H1 (cell line): Measurements from ENCODE around the gene PRELID2. TPM values are rescaled to one million over a fixed set of nuclear protein-coding genes. Genes with fewer than 3 reads are reported as not detected.
"Not testable (repeated sequence)": the region's sequence is repeated elsewhere in the genome, so short reads cannot be mapped to it uniquely, and the experiment has no call there.

Experiments used
- CTCF ChIA-PET: fragments of 300-600 bp; sonication (Branson Sonifier 250); formaldehyde crosslinking; loops from one replicate; lab custom pipeline; 2021; ENCODE audit not compliant: partially characterized antibody; lab: Charles Lee
- POLR2A ChIA-PET: fragments of 300-600 bp; sonication (Branson Sonifier 250); formaldehyde crosslinking; loops from one replicate; lab custom pipeline; 2021; ENCODE audit warnings: inconsistent platforms; ENCODE audit not compliant: partially characterized antibody; lab: Charles Lee
- DNase-seq, 2 experiments: peaks; one replicate each; pipeline versions ENCODE4 v3.0.0 to v3.0.0-alpha.2; 2010 to 2022; ENCODE audit warnings: low spot score in 2 of 2, low read depth in 1 of 2, mixed read lengths in 1 of 2
- FAIRE-seq: peaks from 2 replicates; lab custom pipeline; 2011; peaks lifted over from hg19 to GRCh38; lab: Jason Lieb, UNC
- H2AFZ ChIP-seq: 2 replicates; pipeline ENCODE4 v1.8.1; 2012; ENCODE audit warnings: low read length, inconsistent platforms
- H2AK5ac ChIP-seq: 2 replicates; pipeline ENCODE4 v1.6.1; 2013; ENCODE audit warnings: low read depth, low read length
- H2BK120ac ChIP-seq: replicated peaks from 2 replicates; pipeline ENCODE3; 2013; ENCODE audit warnings: low read depth, low read length, inconsistent platforms
- H2BK12ac ChIP-seq: 2 replicates; pipeline ENCODE4 v1.6.1; 2013; ENCODE audit warnings: low read depth, low read length
- H2BK15ac ChIP-seq: 2 replicates; pipeline ENCODE4 v1.6.1; 2013; ENCODE audit warnings: low read length
- H2BK20ac ChIP-seq: 2 replicates; pipeline ENCODE4 v1.6.1; 2013; ENCODE audit warnings: low read length
- H2BK5ac ChIP-seq: 2 replicates; pipeline ENCODE4 v1.6.1; 2013; ENCODE audit warnings: low read depth, low read length
- H3K14ac ChIP-seq: 2 replicates; pipeline ENCODE4 v1.6.1; 2013; ENCODE audit warnings: inconsistent platforms; ENCODE audit not compliant: insufficient read length
- H3K18ac ChIP-seq: 2 replicates; pipeline ENCODE4 v1.6.1; 2013; ENCODE audit warnings: low read length; ENCODE audit errors: extremely low read depth
- H3K23ac ChIP-seq: 2 replicates; pipeline ENCODE4 v1.6.1; 2013; ENCODE audit warnings: inconsistent platforms; ENCODE audit not compliant: insufficient read length
- H3K23me2 ChIP-seq: 2 replicates; pipeline ENCODE4 v1.6.1; 2013; ENCODE audit warnings: low read depth, low read length
- H3K27ac ChIP-seq: 2 replicates; pipeline ENCODE4 v1.6.1; 2011; ENCODE audit warnings: low read depth, low read length, inconsistent platforms
- H3K27me3 ChIP-seq, 4 experiments: replicated peaks in 1 of 4; 1 replicate in 1 of 4; 2 replicates in 3 of 4; pipeline versions ENCODE4 v1.6.1 to v1.8.1; 2011 to 2013; ENCODE audit warnings: low read length in 3 of 4, mild to moderate bottlenecking in 3 of 4, inconsistent platforms in 2 of 4, mixed read lengths in 2 of 4, moderate library complexity in 1 of 4; ENCODE audit not compliant: control insufficient read depth in 3 of 4, insufficient read depth in 3 of 4; ENCODE audit errors: extremely low read depth in 1 of 4
- H3K36me3 ChIP-seq, 4 experiments: 2 replicates each; pipeline versions ENCODE4 v1.6.1 to v1.8.1; 2011 to 2013; ENCODE audit warnings: mild to moderate bottlenecking in 4 of 4, low read length in 3 of 4, moderate library complexity in 2 of 4, control low read depth in 1 of 4, inconsistent platforms in 1 of 4; ENCODE audit not compliant: insufficient read depth in 4 of 4, control insufficient read depth in 2 of 4
- H3K4ac ChIP-seq: replicated peaks from 2 replicates; pipeline ENCODE3; 2013; ENCODE audit warnings: low read length, low read depth, mixed read lengths, inconsistent platforms; ENCODE audit not compliant: insufficient read length
- H3K4me1 ChIP-seq, 4 experiments: replicated peaks in 1 of 4; 1 replicate in 1 of 4; 2 replicates in 3 of 4; pipeline versions ENCODE4 v1.6.1 to v1.8.1; 2011 to 2013; ENCODE audit warnings: low read length in 3 of 4, inconsistent platforms in 2 of 4, mixed read lengths in 1 of 4; ENCODE audit not compliant: insufficient read depth in 4 of 4, control insufficient read depth in 3 of 4
- H3K4me2 ChIP-seq, 2 experiments: 2 replicates each; pipeline versions ENCODE4 v1.6.1 to v1.8.1; 2011 to 2013; ENCODE audit warnings: low read depth in 2 of 2, low read length in 2 of 2, control low read depth in 1 of 2, inconsistent platforms in 1 of 2, mild to moderate bottlenecking in 1 of 2; ENCODE audit not compliant: insufficient read depth in 1 of 2
- H3K4me3 ChIP-seq, 4 experiments: fragments of 200-600, 300-600 bp in 1 of 4; sonication (generic), shearing (Covaris generic), sonication (Bioruptor Twin) in 1 of 4; 2 replicates each; pipeline versions ENCODE4 v1.5.1 to v1.8.1; 2011 to 2016; ENCODE audit warnings: low read length in 4 of 4, low read depth in 3 of 4, control low read depth in 2 of 4, inconsistent platforms in 2 of 4, mild to moderate bottlenecking in 2 of 4, mixed read lengths in 1 of 4, moderate library complexity in 1 of 4; ENCODE audit not compliant: insufficient read depth in 2 of 4; ENCODE audit errors: extremely low read depth in 1 of 4
- H3K56ac ChIP-seq: replicated peaks from 2 replicates; pipeline ENCODE3; 2013; ENCODE audit warnings: low read depth, mild to moderate bottlenecking, mixed read lengths, low read length, inconsistent platforms; ENCODE audit not compliant: insufficient read length
- H3K79me1 ChIP-seq: 2 replicates; pipeline ENCODE4 v1.6.1; 2013; ENCODE audit warnings: low read depth, low read length, control low read depth
- H3K79me2 ChIP-seq, 2 experiments: 2 replicates each; pipeline versions ENCODE4 v1.6.1 to v1.8.1; 2012 to 2013; ENCODE audit warnings: low read length in 2 of 2, mild to moderate bottlenecking in 2 of 2, inconsistent platforms in 1 of 2; ENCODE audit not compliant: insufficient read depth in 2 of 2, control insufficient read depth in 1 of 2
- H3K9ac ChIP-seq, 4 experiments: replicated peaks in 1 of 4; 1 replicate in 1 of 4; 2 replicates in 3 of 4; pipeline versions ENCODE4 v1.6.1 to v1.8.1; 2011 to 2013; ENCODE audit warnings: low read depth in 3 of 4, low read length in 3 of 4, control low read depth in 2 of 4, mild to moderate bottlenecking in 2 of 4, moderate library complexity in 2 of 4, inconsistent platforms in 1 of 4; ENCODE audit errors: extremely low read depth in 1 of 4
- H3K9me3 ChIP-seq, 2 experiments: 2 replicates each; pipeline versions ENCODE4 v1.6.1 to v1.8.1; 2012 to 2013; ENCODE audit warnings: mild to moderate bottlenecking in 2 of 2, moderate library complexity in 2 of 2, control low read depth in 1 of 2, inconsistent platforms in 1 of 2, low read depth in 1 of 2, low read length in 1 of 2, mixed read lengths in 1 of 2; ENCODE audit not compliant: insufficient read depth in 2 of 2
- H4K20me1 ChIP-seq, 2 experiments: replicated peaks in 1 of 2; 2 replicates each; pipeline versions ENCODE3 to v1.8.1; 2011 to 2013; ENCODE audit warnings: inconsistent platforms in 2 of 2, low read length in 2 of 2, mild to moderate bottlenecking in 1 of 2; ENCODE audit not compliant: insufficient read depth in 2 of 2, control insufficient read depth in 1 of 2
- H4K5ac ChIP-seq: 2 replicates; pipeline ENCODE4 v1.6.1; 2013; ENCODE audit warnings: low read length, low read depth, mixed read lengths, inconsistent platforms; ENCODE audit not compliant: insufficient read length
- H4K8ac ChIP-seq: 2 replicates; pipeline ENCODE4 v1.8.0; 2013; ENCODE audit warnings: mild to moderate bottlenecking, moderate library complexity, low read length, inconsistent platforms; ENCODE audit not compliant: insufficient read depth; ENCODE audit errors: extremely low read depth
- H4K91ac ChIP-seq: replicated peaks from 2 replicates; pipeline ENCODE3; 2013; ENCODE audit warnings: low read length, mixed read lengths, inconsistent platforms; ENCODE audit not compliant: insufficient read length
- BCL11A ChIP-seq, 2 experiments: IDR thresholded peaks; one replicate each; pipeline ENCODE4 v1.6.1; 2011; ENCODE audit warnings: low read depth in 2 of 2, low read length in 2 of 2, mild to moderate bottlenecking in 2 of 2
- JUN ChIP-seq: IDR thresholded peaks from 2 replicates; pipeline ENCODE4 v1.6.1; 2011; ENCODE audit warnings: low read depth, mild to moderate bottlenecking, improper control_type of control experiment, low read length
- WGBS, 2 experiments: shearing (Covaris generic) in 1 of 2; methylation state at CpG; one replicate each; pipeline versions ENCODE4 v1.1.6 to v1.1.7; 2013 to 2015; ENCODE audit warnings: low lambda C conversion rate in 2 of 2, mixed read lengths in 2 of 2, inconsistent platforms in 1 of 2, low coverage in 1 of 2, missing lambda C conversion rate in 1 of 2; ENCODE audit not compliant: insufficient replicate concordance in 2 of 2, insufficient coverage in 1 of 2, insufficient read length in 1 of 2; ENCODE audit errors: extremely low coverage in 1 of 2, missing lambda C conversion rate in 1 of 2; 5-methylcytosine and 5-hydroxymethylcytosine counted together
- polyA plus RNA-seq, 7 experiments: library from polyadenylated mRNA; depleted of rRNA in 3 of 7; stranded (reverse) in 5 of 7; unstranded in 2 of 7; fragments of >200 nt in 5 of 7; fragments of 200-250 nt in 2 of 7; gene quantifications; 1 replicate in 5 of 7; 2 replicates in 1 of 7; 4 replicates in 1 of 7; pipeline versions ENCODE4 v1.2.1 to v1.2.3, GENCODE V29; 2011 to 2013; ENCODE audit warnings: missing spikeins in 2 of 7, mixed read lengths in 2 of 7
- total RNA-seq: library from RNA; stranded (reverse); fragmentation: NEBNext Ultra II Directional; extraction: Animal tissue kit (Norgen Biotek cat#: 25700); gene quantifications from 2 replicates; pipeline ENCODE4 v1.2.1, GENCODE V29; 2021

Gene PRELID2
- total and polyA plus RNA-seq, 2 of the 8 experiments (the other 6 are each of a cell fraction or from before 2014, with no cell fraction given), result 2.2 to 7.8 TPM

DNA sequence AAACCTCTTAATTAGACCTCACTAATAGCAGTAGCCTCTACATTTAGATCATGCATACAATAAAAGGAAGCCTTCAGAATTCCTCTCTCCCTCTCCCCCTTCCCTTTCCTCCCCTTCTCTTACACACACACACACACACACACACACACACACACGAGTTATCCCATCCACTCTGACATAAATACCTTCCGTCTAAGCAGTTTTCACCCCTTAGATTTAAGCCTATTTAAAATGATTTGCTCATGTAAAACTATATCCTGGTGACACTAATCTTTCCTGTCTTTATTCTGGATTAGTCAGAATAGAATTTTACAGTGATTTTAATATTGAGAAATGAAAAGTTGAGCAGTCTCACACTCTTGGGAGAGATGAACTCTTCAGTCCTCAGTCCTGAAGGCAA is 35.0 kb downstream of the PRELID2 start:
- H4K20me1 ChIP-seq, result no peaks in the 10 kb centered on the region
- ChIA-PET POLR2A (no interaction called here), CTCF (no interaction called here)
- no peak overlapping the region for H4K91ac ChIP-seq
- H2AK5ac ChIP-seq, result no peak overlapping the region
- no peaks in the 10 kb centered on the region; the same call in 1 of the 2 replicates for H3K23me2 ChIP-seq
- H3K14ac ChIP-seq, result no peak overlapping the region
- no peaks in the 10 kb centered on the region for H3K27me3 ChIP-seq
- no peaks in the 10 kb centered on the region for H3K79me1 ChIP-seq
- H3K36me3 ChIP-seq, result no peaks in the 10 kb centered on the region
- H2BK5ac ChIP-seq, result no peak overlapping the region
- H2BK20ac ChIP-seq, result no peak overlapping the region
- no peak overlapping the region for H3K4ac ChIP-seq
- no peak overlapping the region for H2BK12ac ChIP-seq
- FAIRE-seq (no peak), DNase-seq (no peak)
- H4K5ac ChIP-seq, result no peak overlapping the region
- H2BK15ac ChIP-seq, result no peak overlapping the region
- no peak overlapping the region for H2BK120ac ChIP-seq
- no peak overlapping the region for H3K56ac ChIP-seq
- peaks cover 0 to 2% (median 0%) of the 10 kb centered on the region in 4 experiments; a peak in 1 of 7 replicates for H3K4me1 ChIP-seq
- no peak overlapping the region for H3K23ac ChIP-seq
- no peak overlapping the region for H3K4me3 ChIP-seq
- H3K4me2 ChIP-seq, result no peak overlapping the region
- 87% methylated on average over 2 of the region's 2 CpGs; no CpG with 5 or more reads in 1 of the 2 experiments for WGBS, 2 experiments
- no peak overlapping the region for H2AFZ ChIP-seq
- no peaks in the 10 kb centered on the region for H3K79me2 ChIP-seq
- no peak overlapping the region for H3K27ac ChIP-seq
- no peak overlapping the region for H3K9ac ChIP-seq
- H3K9me3 ChIP-seq, result no peaks in the 10 kb centered on the region
- TF ChIP-seq JUN (no peak), BCL11A (IDR thresholded peaks at IDR 0.05; ENCODE audit: low read depth in 2 of 2, low read length in 2 of 2) (no peak)
- TF ChIP-seq, all 59 proteins: peak for 0
- no peak overlapping the region for H3K18ac ChIP-seq
- no peak overlapping the region for H4K8ac ChIP-seq

DNA sequence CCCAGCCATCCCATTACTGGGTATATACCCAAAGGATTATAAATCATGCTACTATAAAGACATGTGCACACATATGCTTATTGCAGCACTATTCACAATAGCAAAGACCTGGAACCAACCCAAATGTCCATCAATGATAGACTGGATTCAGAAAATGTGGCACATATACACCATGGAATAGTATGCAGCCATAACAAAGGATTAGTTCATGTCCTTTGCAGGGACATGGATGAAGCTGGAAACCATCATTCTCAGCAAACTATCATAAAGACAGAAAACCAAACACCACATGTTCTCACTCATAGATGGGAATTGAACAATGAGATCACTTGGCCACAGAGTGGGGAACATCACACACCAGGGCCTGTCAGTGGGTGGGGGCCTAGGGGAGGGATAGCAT is 36.6 kb downstream of the PRELID2 start:
- H3K79me1 ChIP-seq, FAIRE-seq, H2BK5ac ChIP-seq, H4K91ac ChIP-seq, POLR2A ChIA-PET, H3K4me1 ChIP-seq, H3K18ac ChIP-seq, H3K23ac ChIP-seq, DNase-seq, H3K4me3 ChIP-seq, H3K23me2 ChIP-seq, H3K9ac ChIP-seq, H2BK120ac ChIP-seq, H4K5ac ChIP-seq, H2BK12ac ChIP-seq, H3K27me3 ChIP-seq, H3K9me3 ChIP-seq, H2AK5ac ChIP-seq, H3K79me2 ChIP-seq, H3K56ac ChIP-seq, H4K20me1 ChIP-seq, H2AFZ ChIP-seq, H3K4ac ChIP-seq, H4K8ac ChIP-seq, H2BK15ac ChIP-seq, H3K4me2 ChIP-seq, H2BK20ac ChIP-seq, H3K36me3 ChIP-seq, H3K27ac ChIP-seq, H3K14ac ChIP-seq: not testable (repeated sequence)
- CTCF ChIA-PET, result interaction anchor here (0.8 to 1.9 kb wide), 2 partner anchors 14 to 16 kb away, joined by 3 to 7 read pairs; no protein-coding TSS in a partner anchor
